GM08714 (cell line): ENCODE measurements around the gene STXBP2.

Experiments
- H3K4me3 ChIP-seq: fragments of 200-500 bp; sonication (Bioruptor generic); 2 replicates; pipeline ENCODE4 v1.5.1; 2014; ENCODE audit warnings: mild to moderate bottlenecking, low read length, inconsistent platforms
- ZNF274 ChIP-seq: IDR thresholded peaks from 2 replicates; pipeline ENCODE4 v1.6.1; 2012; ENCODE audit warnings: mild to moderate bottlenecking, low read depth, low read length

Gene STXBP2

DNA sequence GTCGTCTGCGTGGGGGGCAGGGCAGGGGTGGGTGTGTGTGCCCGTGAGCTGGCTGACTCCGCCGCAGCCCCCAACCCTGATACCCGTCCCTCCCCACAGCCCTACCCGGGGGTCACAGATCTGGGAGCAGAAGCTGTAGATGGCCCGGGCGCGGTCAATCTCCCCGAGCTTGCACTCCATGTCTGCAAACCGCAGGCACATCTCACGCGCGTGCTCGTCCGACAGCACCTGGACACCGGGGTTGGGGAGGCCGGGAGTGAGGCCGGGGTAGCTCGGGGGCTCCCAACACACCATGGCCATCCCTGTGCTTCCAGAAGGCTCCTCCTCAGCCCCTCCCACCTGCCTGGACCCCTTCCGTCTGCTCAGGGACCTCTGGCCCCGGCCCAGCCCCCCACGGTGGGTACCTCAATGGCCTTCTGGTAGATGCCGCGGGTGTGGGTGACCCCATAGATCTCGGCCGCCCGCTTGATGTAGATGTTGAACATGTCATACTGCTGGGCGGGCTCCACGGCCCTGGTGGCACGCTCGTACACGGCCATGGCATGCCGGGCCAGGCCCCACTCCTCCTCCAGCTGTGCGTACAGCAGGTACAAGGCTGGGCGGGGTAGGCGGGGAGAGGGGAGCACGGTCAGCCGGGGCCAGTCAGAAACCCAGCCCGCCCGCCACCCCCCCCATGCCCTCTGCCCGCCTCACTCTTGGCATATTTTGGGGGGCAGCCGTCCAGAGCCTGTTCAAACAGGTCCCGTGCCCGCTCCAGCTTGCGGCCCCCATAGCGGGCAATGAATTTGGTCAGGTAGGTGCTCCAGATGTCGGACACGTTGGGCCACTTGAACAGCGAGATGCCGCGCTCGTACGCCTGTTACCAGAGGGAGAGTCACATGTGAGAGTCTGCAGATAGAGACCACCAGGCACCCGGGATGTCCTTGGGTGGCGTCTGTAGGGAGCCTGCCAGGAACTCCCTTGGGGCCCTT is 16.2 kb upstream of the STXBP2 start:
- no peak overlapping the region for H3K4me3 ChIP-seq
- TF ChIP-seq ZNF274, result no peak

DNA sequence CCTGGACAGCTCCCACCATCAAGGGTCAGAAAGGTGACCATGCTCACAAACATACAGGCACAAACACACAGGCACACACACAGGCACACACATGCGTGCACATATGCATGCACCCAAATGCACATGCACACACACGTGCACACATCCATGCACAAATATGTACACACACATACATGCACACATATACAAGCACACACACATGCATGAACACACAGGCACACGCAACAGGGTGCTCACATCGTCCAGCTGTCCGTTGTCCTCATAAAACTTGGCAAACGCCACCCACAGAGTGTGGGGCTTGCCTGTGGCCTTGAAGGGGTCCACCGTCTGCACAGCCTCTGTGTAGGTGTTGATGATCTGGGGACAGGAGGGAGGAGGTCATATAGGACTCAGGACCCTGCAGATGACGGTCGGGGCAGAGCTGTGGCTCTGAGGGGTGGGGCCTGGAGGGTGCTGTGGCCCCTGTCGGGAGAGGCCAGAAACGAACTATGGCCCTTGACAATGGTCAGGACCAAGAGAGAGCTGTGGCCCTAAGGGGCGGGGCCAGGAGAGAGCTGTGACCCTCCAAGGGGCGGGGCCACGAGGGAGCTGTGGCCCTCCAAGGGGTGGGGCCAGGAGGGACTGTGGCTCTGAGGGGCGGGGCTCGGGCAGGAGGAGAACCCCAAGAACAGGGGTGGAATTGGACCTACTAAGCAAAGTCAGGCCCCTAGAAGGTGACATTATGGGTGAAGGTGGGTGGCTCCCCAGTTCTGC is 13.8 kb upstream of the STXBP2 start:
- no peak for TF ChIP-seq ZNF274

DNA sequence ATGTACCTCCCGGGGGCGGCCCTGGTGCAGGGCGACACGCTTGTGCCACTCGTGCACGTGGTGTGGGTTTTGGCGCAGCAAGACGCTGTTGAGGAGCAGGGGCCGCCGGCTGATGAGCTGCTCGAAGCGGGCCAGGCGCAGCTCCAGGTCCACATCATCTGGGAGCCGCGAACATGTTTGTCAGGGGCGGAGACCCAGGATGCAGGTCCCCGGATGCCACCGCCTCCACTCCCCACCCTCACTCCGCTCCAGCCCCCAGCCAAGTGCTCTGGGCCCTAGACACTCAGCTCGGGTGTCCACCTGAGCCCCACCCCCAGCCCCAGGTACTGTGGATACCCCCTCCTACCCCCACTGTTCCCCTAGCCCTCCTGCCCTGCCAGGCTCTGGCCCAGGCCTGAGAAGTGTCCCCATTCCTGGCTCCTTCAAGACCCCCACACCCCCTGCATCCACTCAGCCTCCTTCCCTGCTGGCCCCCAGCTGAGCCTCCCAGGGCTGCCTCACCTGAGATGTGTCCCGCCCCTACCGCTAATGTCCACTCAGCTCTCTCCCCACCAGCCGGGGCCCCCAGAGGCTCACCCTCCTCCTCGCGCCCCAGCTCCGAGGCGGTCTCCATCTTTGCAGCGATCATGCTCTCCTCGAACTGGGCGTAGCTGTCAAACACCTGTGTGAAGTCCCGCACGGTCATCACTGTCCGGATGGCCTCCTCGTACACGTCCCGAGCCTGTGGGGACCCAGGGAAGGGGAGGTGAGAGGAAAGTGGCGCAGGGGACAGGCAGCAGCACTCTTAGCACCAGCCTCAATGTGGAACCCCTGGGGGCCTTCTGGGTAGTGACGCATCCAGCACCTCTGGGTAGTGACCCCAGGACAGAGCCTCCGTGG is 12.9 kb upstream of the STXBP2 start:
- TF ChIP-seq ZNF274, result no peak
- H3K4me3 ChIP-seq, result no peak overlapping the region

More for the DNA sequence above, 13.8 kb upstream of the STXBP2 start:
- no peak overlapping the region for H3K4me3 ChIP-seq

DNA sequence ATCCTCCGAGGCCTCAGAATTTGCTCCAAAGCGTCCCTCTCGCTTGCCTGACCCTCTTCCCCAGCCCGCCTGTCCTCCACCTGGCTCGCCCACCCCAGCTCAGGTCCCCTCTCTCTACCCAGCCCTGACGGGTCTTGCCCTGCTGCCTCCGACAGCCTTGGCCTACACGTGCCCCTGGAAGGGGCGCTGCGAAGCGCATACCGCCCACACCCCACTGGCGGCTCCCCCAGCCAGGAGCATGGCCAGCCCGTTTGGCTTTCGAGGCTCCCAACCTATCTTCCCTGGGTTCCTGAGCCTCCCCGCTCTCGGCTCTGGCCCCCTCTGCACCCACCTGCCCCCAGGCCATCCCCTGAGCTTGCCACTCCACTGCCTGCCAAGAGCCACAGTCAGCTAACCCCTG is 12.1 kb upstream of the STXBP2 start:
- TF ChIP-seq ZNF274, result no peak
- H3K4me3 ChIP-seq, result no peak overlapping the region

DNA sequence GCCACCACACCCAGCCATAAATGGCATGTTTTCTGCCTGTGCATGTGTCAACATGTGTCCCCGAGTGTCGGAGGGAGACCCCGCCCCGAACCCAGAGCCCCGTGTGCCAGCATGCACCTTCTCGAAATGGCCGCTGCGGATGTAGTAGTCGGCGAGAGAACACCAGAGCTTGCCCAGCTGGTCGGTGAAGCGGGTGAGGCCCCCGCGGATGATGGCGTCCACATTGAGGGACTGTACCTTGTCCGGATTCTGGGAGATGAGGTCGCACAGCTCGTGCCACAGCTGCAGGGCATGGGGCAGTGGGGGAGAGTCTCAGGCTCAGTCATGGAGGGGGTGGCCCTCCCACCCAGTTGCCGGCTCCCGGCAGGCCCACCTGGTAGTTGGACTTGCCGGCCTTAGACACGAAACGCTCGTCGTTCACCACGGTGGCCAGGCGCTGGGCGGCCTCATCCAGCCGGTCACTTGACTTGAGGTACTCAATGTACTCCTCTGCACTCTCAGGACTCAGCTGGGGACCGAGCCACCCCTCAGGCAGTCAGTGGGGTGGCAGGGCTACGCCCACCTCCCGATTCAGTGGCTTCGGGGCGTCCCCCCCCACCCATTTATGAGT is 11.0 kb upstream of the STXBP2 start:
- no peak for TF ChIP-seq ZNF274
- no peak overlapping the region for H3K4me3 ChIP-seq

DNA sequence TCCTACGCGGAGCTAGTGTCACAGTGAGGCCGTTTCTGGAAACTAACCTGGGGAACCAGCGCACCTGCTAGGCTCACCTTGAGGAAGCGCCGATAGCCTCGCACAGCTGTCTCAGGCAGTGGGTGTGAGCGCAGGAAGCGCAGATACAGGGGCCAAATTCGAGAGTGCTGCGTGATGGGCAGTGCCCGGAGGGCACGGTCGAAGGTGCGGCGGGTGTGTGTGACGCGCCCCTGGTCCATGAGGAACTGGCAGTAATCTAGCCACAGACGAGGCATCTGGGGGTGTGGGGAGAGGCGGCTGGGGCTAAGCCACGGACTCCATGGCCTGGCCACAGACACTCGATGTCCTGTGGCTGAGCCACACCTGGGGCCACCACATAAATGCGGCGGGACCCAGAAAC is 9.7 kb upstream of the STXBP2 start:
- no peak for TF ChIP-seq ZNF274
- no peak overlapping the region for H3K4me3 ChIP-seq

DNA sequence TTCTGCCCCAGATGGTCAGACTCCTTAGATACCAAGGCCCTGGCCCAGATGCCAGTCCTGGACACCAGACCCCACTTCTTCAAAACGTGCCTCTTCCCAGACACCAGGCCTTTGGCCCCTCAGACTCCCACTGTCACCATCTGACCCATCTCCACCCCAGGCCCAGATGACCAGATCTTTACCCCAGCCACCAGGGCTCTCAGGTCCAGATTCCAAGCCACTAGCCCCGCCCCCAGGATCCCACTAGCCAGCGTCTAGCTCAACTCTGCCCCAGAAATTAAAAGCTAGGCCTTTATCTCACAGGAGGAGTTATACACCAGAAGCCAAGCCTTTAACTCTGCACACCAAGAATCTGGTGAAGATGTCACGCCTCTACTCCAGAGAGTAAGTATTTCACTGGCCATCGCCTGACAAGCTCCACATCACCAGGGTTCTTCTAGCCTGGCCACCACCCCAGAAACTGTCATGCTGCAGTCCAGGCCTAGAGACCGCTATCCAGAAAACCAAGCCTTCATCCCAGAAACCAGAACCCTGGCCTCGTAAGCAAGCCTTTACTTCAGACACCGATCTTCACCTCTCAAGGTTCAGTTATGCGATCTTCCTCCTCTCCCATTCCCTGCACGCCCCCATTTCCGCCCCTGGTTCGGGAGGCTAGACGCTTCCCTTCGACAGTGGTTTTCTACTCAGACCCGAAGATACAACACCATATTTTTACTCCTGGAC is 8.2 kb upstream of the STXBP2 start:
- peak overlapping the region; percentile 82 for H3K4me3 ChIP-seq
- no peak for TF ChIP-seq ZNF274

DNA sequence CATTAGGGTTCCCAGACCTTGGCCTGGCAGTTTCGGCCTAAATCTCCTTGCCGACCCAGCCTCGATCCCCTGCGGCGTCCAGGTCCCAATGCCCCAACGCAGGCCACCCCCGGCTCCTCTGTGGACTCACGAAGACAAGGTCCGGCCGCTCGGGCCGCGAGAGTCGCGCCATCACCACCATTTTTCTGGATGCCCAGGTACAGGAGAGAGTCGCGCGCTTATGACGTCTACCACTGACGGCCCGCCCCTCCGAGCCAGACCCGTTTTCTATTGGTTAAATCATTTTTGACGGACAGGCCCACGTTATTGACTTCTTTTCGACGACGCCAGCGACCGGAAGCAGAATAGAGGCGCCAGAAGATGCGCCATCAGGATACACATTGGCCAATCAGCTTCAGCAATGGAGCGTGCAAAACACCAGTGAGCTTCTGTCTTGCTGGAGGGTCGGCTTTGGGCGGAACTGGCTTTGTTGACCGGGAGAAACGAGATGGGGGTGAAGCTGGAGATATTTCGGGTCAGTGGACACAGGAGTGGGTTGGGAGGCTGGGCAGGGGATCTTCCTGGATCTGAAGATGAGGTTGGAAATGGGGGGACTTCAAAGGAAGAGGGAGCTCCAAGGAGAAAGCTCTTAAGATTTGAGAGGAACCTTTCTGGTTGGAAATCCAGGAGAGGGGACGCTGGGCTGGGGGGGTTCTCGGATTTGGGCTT is 7.4 kb upstream of the STXBP2 start, which contains the start of the genes PET100 and XAB2:
Gene PET100, plus strand, starts transcription at position 447 of the 708 bp plus-strand sequence. Its CDS starts 41 bp downstream, at position 488.
Gene XAB2, minus strand, starts transcription at position 199 of the 708 bp plus-strand sequence. Its CDS starts 18 bp downstream, at position 181.
- no peak for TF ChIP-seq ZNF274
- H3K4me3 ChIP-seq, result peak within 1 kb of the TSS; percentile 90

DNA sequence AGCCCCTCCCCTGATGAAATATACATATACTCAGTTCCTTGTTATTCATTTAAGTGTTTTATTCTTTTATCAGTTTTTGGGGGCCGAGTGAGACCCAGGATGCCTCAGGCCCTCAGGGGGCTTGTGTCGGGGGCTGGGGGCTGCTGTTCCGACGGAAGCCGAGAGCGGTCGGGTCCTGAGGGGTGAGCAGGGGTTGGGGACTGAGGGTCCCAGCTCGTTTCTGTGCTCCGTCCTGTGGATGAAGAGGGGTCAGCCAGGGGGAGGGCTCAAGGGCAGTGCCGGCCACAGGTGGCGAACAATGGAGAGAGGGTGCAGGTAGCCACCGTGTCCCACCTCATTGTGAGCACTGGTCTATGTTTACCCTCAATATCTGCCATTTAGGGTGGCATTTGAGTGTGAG is 5.3 kb upstream of the STXBP2 start:
- TF ChIP-seq ZNF274, result no peak
- H3K4me3 ChIP-seq, result no peak overlapping the region

DNA sequence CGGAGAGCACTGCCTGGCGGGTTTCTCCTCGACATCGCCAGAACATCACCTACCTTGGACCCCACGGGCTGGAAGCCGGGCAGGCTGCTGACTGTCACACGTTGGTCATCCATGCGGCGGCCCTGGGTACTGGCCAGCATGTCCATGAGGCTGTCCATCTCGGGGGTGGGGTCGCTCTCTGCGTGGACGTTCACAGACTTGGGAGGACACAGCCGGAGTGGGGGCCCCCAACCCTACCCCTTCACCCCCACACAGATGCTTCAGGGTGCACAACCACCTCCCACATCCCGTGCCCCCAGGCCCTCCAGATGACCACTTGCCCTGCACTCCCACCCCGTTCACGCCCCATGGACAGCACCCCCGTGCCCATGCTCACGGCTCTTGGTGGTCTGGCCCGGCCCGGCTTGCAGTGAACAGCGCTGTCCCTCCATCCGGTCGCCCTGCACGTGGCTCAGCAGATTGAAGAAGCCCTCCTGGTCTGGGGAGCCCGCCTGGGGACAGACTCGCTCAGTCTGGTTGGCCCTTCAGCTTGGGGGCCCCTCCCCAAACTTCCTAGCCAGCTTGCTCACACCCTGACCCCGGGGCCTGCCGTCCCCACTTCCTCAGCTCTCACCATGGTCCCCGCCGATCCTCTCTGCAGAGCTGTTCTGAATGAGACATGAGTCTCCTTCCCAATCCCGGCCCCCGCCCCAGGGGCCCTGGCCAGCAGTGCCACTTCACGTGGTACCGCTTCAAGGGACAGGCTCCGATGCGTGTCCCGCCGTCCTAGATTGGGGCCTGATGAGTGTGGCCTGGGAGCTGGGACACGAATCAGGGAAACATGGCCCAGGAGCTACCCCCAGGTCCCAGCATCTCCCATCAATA is 4.3 kb upstream of the STXBP2 start:
- no peak overlapping the region for H3K4me3 ChIP-seq
- no peak for TF ChIP-seq ZNF274

DNA sequence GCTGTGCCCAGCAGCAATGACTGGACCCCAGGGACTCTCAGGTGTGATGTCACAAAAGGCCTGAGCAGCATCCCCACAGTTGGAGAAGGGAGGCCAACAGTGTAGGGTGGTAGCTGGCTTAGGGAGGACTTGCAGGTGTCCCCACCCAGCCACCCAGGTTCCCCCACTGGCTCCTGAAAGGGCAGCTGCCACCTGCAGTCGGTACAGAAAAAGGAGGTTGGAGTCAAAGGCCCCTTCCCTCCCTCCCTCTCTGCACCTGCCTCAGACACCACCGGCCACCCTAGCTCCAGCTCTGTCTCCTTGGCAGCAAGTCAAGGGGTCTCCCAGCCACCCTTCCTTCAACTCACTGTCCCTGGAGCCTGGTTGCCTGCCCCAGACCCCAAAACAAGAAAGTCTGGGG is 3.2 kb upstream of the STXBP2 start, which contains the start of gene PCP2:
Gene PCP2, minus strand, starts transcription at position 22 of the 400 bp plus-strand sequence. CDS start 262 bp downstream, outside the sequence.
- no peak within 1 kb of the TSS for H3K4me3 ChIP-seq
- no peak for TF ChIP-seq ZNF274

DNA sequence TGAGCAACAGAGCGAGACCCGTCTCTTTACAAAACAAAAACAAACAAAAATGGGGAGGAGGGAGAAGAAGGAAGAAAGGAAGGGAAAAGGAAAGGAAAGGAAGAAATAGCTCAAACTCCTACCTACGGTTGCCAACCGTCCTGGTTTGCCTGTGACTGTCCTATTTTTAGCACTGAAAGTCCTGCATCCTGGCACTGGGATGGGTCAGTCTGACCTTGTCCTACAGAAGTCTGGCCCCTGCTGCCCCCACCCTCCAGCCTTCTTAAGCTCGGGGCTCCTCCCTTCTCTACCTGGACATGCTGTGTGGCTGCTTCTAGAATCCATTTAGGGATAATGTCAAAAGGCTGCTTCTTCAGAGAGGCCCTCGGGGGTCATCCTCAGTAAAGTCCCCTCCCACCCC is 1.2 kb upstream of the STXBP2 start:
- H3K4me3 ChIP-seq, result no peak overlapping the region
- TF ChIP-seq ZNF274, result no peak
